Suprapubic skin (tissue), 4 donors: Measurements from ENCODE around the gene RBL2.

ENCODE experiments used
- EP300 ChIP-seq: sonication (generic); formaldehyde crosslinking; IDR thresholded peaks from one replicate; pipeline ENCODE4 v1.6.1; 2017; ENCODE audit warnings: antibody characterized with exemption
- POLR2A ChIP-seq, 2 donors: fragments of 450-650 bp; IDR thresholded peaks; one replicate each; pipeline ENCODE4 v1.6.1; 2017; ENCODE audit warnings: antibody characterized with exemption in 2 of 2, mild to moderate bottlenecking in 2 of 2, moderate library complexity in 2 of 2
- POLR2AphosphoS5 ChIP-seq, 3 donors: sonication (generic); formaldehyde crosslinking; IDR thresholded peaks; one replicate each; pipeline ENCODE4 v1.6.1; 2017; ENCODE audit warnings: antibody characterized with exemption in 3 of 3
- TF ChIP-seq, protein P1 (sequence below), 2 donors: fragments of 200-600 bp in 1 of 2; fragments of 450-650 bp in 1 of 2; sonication (generic) in 1 of 2; IDR thresholded peaks; one replicate each; pipeline ENCODE4 v1.5.1; 2016 to 2019; ENCODE audit warnings: antibody characterized with exemption in 2 of 2, mild to moderate bottlenecking in 1 of 2, moderate library complexity in 1 of 2

DNA sequence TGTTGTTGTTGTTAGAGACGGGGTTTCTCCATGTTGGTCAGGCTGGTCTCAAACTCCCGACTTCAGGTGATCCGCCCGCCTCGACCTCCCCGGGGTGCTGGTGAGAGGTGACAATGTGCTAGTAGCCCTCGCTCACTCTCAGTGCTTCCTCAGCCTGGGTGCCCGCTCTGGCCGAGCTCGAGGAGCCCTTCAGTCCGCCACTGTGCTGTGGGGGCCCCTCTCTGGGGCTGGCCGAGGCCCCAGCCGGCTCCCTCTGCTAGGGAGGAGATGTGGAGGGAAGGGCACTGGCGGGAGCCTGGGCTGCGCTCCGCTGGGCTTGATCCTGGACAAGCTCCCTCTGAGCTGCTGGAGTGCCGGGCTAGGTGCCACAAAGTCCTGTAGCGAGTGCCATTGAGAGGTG is 21.7 kb upstream of the RBL2 start:
- TF ChIP-seq POLR2A (IDR thresholded peaks at IDR 0.05) (no peak), POLR2AphosphoS5 (IDR thresholded peaks at IDR 0.05) (no peak), EP300 (no peak)
- TF ChIP-seq, protein P1, sequence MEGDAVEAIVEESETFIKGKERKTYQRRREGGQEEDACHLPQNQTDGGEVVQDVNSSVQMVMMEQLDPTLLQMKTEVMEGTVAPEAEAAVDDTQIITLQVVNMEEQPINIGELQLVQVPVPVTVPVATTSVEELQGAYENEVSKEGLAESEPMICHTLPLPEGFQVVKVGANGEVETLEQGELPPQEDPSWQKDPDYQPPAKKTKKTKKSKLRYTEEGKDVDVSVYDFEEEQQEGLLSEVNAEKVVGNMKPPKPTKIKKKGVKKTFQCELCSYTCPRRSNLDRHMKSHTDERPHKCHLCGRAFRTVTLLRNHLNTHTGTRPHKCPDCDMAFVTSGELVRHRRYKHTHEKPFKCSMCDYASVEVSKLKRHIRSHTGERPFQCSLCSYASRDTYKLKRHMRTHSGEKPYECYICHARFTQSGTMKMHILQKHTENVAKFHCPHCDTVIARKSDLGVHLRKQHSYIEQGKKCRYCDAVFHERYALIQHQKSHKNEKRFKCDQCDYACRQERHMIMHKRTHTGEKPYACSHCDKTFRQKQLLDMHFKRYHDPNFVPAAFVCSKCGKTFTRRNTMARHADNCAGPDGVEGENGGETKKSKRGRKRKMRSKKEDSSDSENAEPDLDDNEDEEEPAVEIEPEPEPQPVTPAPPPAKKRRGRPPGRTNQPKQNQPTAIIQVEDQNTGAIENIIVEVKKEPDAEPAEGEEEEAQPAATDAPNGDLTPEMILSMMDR (IDR thresholded peaks at IDR 0.05) = no peak
